PC-3 (cell line): ENCODE data around the gene PDE11A. TPM values are rescaled to one million over a fixed set of nuclear protein-coding genes. Genes with fewer than 3 reads are reported as not detected.

Source experiments
- ATAC-seq: fragments of 200-7000 bp; cut with Tn5 transposase; 2 replicates; pipeline ENCODE4 v1.9.1; 2020; ENCODE audit warnings: mild to moderate bottlenecking, moderate library complexity
- BruUV-seq: library from RNA; stranded (reverse); fragments of 400-500 nt; replicated peaks from 2 replicates; lab custom pipeline; 2021; lab: Mats Ljungman, UMichigan
- CTCF ChIA-PET: fragments of 300-600 bp; sonication (Branson Sonifier 250); formaldehyde crosslinking; loops from one replicate; lab custom pipeline; 2022; ENCODE audit warnings: antibody characterized with exemption; lab: Charles Lee
- POLR2A ChIA-PET: fragments of 300-600 bp; sonication (Branson Sonifier 250); formaldehyde crosslinking; loops from one replicate; lab custom pipeline; 2022; ENCODE audit warnings: antibody characterized with exemption; ENCODE audit not compliant: unreplicated experiment; lab: Charles Lee
- DNase-seq: peaks from one replicate; pipeline ENCODE4 v3.0.0-alpha.2; 2015
- H2AFZ ChIP-seq: fragments of 300-600 bp; sonication (generic); 2 replicates; pipeline ENCODE4 v1.6.0; 2016; ENCODE audit warnings: antibody characterized with exemption, low read length
- H3F3A ChIP-seq: fragments of 300-600 bp; sonication (generic); one replicate; pipeline ENCODE4 v1.6.0; 2017; ENCODE audit warnings: antibody characterized with exemption, low read length, control low read depth, mild to moderate bottlenecking; ENCODE audit not compliant: unreplicated experiment
- H3K27ac ChIP-seq: fragments of 300-600 bp; sonication (generic); 2 replicates; pipeline ENCODE4 v1.5.1; 2016; ENCODE audit warnings: mild to moderate bottlenecking, low read length
- H3K27me3 ChIP-seq: fragments of 300-600 bp; sonication (generic); 2 replicates; pipeline ENCODE4 v1.6.1; 2016; ENCODE audit warnings: low read length, mixed read lengths
- H3K36me3 ChIP-seq: fragments of 300-600 bp; sonication (generic); 2 replicates; pipeline ENCODE4 v1.6.1; 2016; ENCODE audit warnings: low read depth, mixed run types, low read length, mixed read lengths
- H3K4me1 ChIP-seq: fragments of 300-600 bp; sonication (generic); 2 replicates; pipeline ENCODE4 v1.5.1; 2016; ENCODE audit warnings: low read length; ENCODE audit not compliant: insufficient read depth
- H3K4me2 ChIP-seq: fragments of 300-600 bp; sonication (generic); 2 replicates; pipeline ENCODE4 v1.6.0; 2016; ENCODE audit warnings: low read length
- H3K4me3 ChIP-seq: fragments of 300-600 bp; sonication (generic); 2 replicates; pipeline ENCODE4 v1.5.1; 2016; ENCODE audit warnings: mild to moderate bottlenecking, low read length, mixed read lengths
- H3K79me2 ChIP-seq: fragments of 300-600 bp; sonication (generic); 2 replicates; pipeline ENCODE4 v1.6.1; 2017; ENCODE audit warnings: low read length, mixed read lengths
- H3K9ac ChIP-seq: fragments of 300-600 bp; sonication (generic); 2 replicates; pipeline ENCODE4 v1.6.0; 2016; ENCODE audit warnings: mild to moderate bottlenecking, low read length
- H3K9me2 ChIP-seq: fragments of 300-600 bp; sonication (generic); replicated peaks from 2 replicates; pipeline ENCODE4 v1.6.1; 2016; ENCODE audit warnings: mixed run types, low read length, mixed read lengths
- H3K9me3 ChIP-seq: fragments of 300-600 bp; sonication (generic); 2 replicates; pipeline ENCODE4 v1.6.1; 2016; ENCODE audit warnings: low read length, mixed read lengths
- H4K20me1 ChIP-seq: fragments of 300-600 bp; sonication (generic); 2 replicates; pipeline ENCODE4 v1.6.1; 2016; ENCODE audit warnings: low read length, mixed read lengths
- CTCF ChIP-seq: fragments of 300-600 bp; sonication (generic); conservative IDR thresholded peaks from 2 replicates; pipeline ENCODE4 v1.5.1; 2017; ENCODE audit warnings: antibody characterized with exemption, low read depth, mild to moderate bottlenecking, low read length
- EZH2 ChIP-seq: fragments of 300-600 bp; sonication (generic); IDR thresholded peaks from one replicate; pipeline ENCODE4 v1.6.1; 2017; ENCODE audit warnings: antibody characterized with exemption, mild to moderate bottlenecking, low read length; ENCODE audit not compliant: unreplicated experiment
- EZH2phosphoT487 ChIP-seq: fragments of 300-600 bp; sonication (generic); IDR thresholded peaks from 2 replicates; pipeline ENCODE4 v1.6.1; 2018; ENCODE audit warnings: mild to moderate bottlenecking, antibody characterized with exemption, low read length, borderline replicate concordance
- intact Hi-C: fragments of 100-400 bp; cut with micrococcal nuclease; formaldehyde crosslinking; loops from 2 replicates; pipeline ENCODE4 v1.9.0; 2023
- total RNA-seq: library from RNA; depleted of rRNA; stranded (reverse); fragments of >200 nt; gene quantifications from 2 replicates; pipeline ENCODE4 v1.2.3, GENCODE V29; 2014

Gene PDE11A
- total RNA-seq, 1 experiment from 2014 or later = 0.15 TPM

- Histone ChIP-seq H3K27ac (no peak overlapping the region), H3K9me2 (no peaks in the 10 kb centered on the region), H3K4me1 (no peaks in the 10 kb centered on the region), H3K36me3 (no peaks in the 10 kb centered on the region), H3K9ac (no peak overlapping the region), H3K9me3 (no peaks in the 10 kb centered on the region), H3K27me3 (peaks cover 11% of the 10 kb centered on the region; the same call in 1 of the 2 replicates), H2AFZ (no peak overlapping the region), H4K20me1 (no peaks in the 10 kb centered on the region), H3K4me2 (no peak overlapping the region), H3F3A (no peaks in the 10 kb centered on the region), H3K4me3 (no peak overlapping the region), H3K79me2 (no peaks in the 10 kb centered on the region)
- TF ChIP-seq CTCF = no peak
- no peak for TF ChIP-seq EZH2
- TF ChIP-seq EZH2phosphoT487 = no peak
- DNase-seq = no peak
- ATAC-seq = no peak
- no TSS peak for BruUV-seq
- ChIA-PET POLR2A (no interaction called here), CTCF (no interaction called here)
- intact Hi-C loops = loop anchor here (10.0 kb wide), 1 partner anchor 85 kb away; no protein-coding TSS in a partner anchor
Observed at GRCh38 chr2:177639262-177639914, 433.2 kb downstream of the PDE11A start.

GRCh38 chr2:177638507-177638906, 434.1 kb downstream of the PDE11A start:
- ATAC-seq (no peak), DNase-seq (no peak)
- no peaks in the 10 kb centered on the region for H3K79me2 ChIP-seq
- H3K27me3 ChIP-seq = peaks cover 11% of the 10 kb centered on the region; the same call in 1 of the 2 replicates
- TF ChIP-seq CTCF (no peak), EZH2 (no peak), EZH2phosphoT487 (no peak)
- no peak overlapping the region for H3K4me3 ChIP-seq
- no peak overlapping the region for H3K4me2 ChIP-seq
- intact Hi-C loops = loop anchor here (10.0 kb wide), 1 partner anchor 86 kb away; no protein-coding TSS in a partner anchor
- H3K4me1 ChIP-seq = no peaks in the 10 kb centered on the region
- no peak overlapping the region for H3K9ac ChIP-seq
- no peak overlapping the region for H2AFZ ChIP-seq
- no peaks in the 10 kb centered on the region for H3F3A ChIP-seq
- BruUV-seq = no TSS peak
- ChIA-PET POLR2A (no interaction called here), CTCF (no interaction called here)
- H3K36me3 ChIP-seq = no peaks in the 10 kb centered on the region
- H3K9me3 ChIP-seq = no peaks in the 10 kb centered on the region
- H3K27ac ChIP-seq = no peak overlapping the region
- H3K9me2 ChIP-seq = no peaks in the 10 kb centered on the region
- H4K20me1 ChIP-seq = no peaks in the 10 kb centered on the region

GRCh38 chr2:177636672-177637071, 435.9 kb downstream of the PDE11A start:
- ATAC-seq (no peak), DNase-seq (no peak)
- TF ChIP-seq EZH2phosphoT487 (no peak), EZH2 (no peak), CTCF (no peak)
- no peak overlapping the region for H2AFZ ChIP-seq
- POLR2A ChIA-PET = no interaction called here
- no peak overlapping the region for H3K4me3 ChIP-seq
- H3K36me3 ChIP-seq = no peaks in the 10 kb centered on the region
- no peaks in the 10 kb centered on the region for H3K9me3 ChIP-seq
- H3K79me2 ChIP-seq = no peaks in the 10 kb centered on the region
- intact Hi-C loops = loop anchor here (10.0 kb wide), 1 partner anchor 88 kb away; no protein-coding TSS in a partner anchor
- no peak overlapping the region for H3K4me2 ChIP-seq
- no peaks in the 10 kb centered on the region for H4K20me1 ChIP-seq
- CTCF ChIA-PET = no interaction called here
- BruUV-seq = no TSS peak
- no peak overlapping the region for H3K27ac ChIP-seq
- H3K9me2 ChIP-seq = no peaks in the 10 kb centered on the region
- H3F3A ChIP-seq = no peaks in the 10 kb centered on the region
- no peak overlapping the region for H3K9ac ChIP-seq
- no peaks in the 10 kb centered on the region for H3K4me1 ChIP-seq
- H3K27me3 ChIP-seq = 0 out of 2 replicates have a peak, but pooled peaks cover 4% of the 10 kb centered on the region
